Lower leg skin (tissue), 4 donors: ENCODE measurements around the gene MOBP. TPM values are rescaled to one million over a fixed set of nuclear protein-coding genes. Genes with fewer than 3 reads are reported as not detected.

Experiments used
- DNase-seq, 2 donors: peaks; one replicate each; pipeline ENCODE4 v3.0.0-alpha.2; 2019; ENCODE audit warnings: low spot score in 2 of 2
- H3K4me3 ChIP-seq: fragments of 200-600 bp; sonication (generic); 2 replicates; pipeline ENCODE4 v1.5.1; 2017; ENCODE audit warnings: mild to moderate bottlenecking, low read depth; ENCODE audit not compliant: poor library complexity, severe bottlenecking
- CTCF ChIP-seq, 3 donors: fragments of 450-650 bp; IDR thresholded peaks; one replicate each; pipeline ENCODE4 v1.5.1; 2016; ENCODE audit warnings: antibody characterized with exemption in 3 of 3, mild to moderate bottlenecking in 3 of 3, moderate library complexity in 2 of 3
- POLR2A ChIP-seq, 2 donors: fragments of 450-650 bp; IDR thresholded peaks; one replicate each; pipeline ENCODE4 v1.6.1; 2016 to 2017; ENCODE audit warnings: antibody characterized with exemption in 2 of 2, mild to moderate bottlenecking in 1 of 2, moderate library complexity in 1 of 2
- WGBS, 2 donors: methylation state at CpG; one replicate each; pipeline ENCODE4 v1.1.5; 2018; 5-methylcytosine and 5-hydroxymethylcytosine counted together
- intact Hi-C: fragments of 100-400 bp; cut with DNase I; formaldehyde crosslinking; loops from one replicate; pipeline ENCODE4 v1.15.0; 2023; ENCODE audit warnings: low total_unique reads
- total RNA-seq, 4 donors: library from RNA; depleted of rRNA; stranded (reverse); fragments of >200 nt; gene quantifications; one replicate each; pipeline ENCODE4 v1.1.0, GENCODE V29; 2016

MOBP gene
- total RNA-seq, 4 donors from 2014 or later = 0.11 to 0.16 (median 0.13) TPM; not detected in 1

GRCh38 chr3:39501968-39502837 lies 34.7 kb downstream of the MOBP start:
- TF ChIP-seq CTCF (IDR thresholded peaks at IDR 0.05) (no peak), POLR2A (IDR thresholded peaks at IDR 0.05) (no peak)
- intact Hi-C loops = loop anchor here (5.0 kb wide), 1 partner anchor 1045 kb away; no protein-coding TSS in a partner anchor
- no peak overlapping the region for H3K4me3 ChIP-seq
- no peak for DNase-seq
- 31 to 56% methylated on average over 38 to 53 of the region's 53 CpGs for WGBS, 2 donors

GRCh38 chr3:39502838-39503145 lies 35.3 kb downstream of the MOBP start:
- TF ChIP-seq CTCF (IDR thresholded peaks at IDR 0.05) = no peak
- TF ChIP-seq POLR2A (IDR thresholded peaks at IDR 0.05) = no peak
- intact Hi-C loops = loop anchor here (5.0 kb wide), 1 partner anchor 1045 kb away; no protein-coding TSS in a partner anchor
- no peak for DNase-seq
- WGBS, 2 donors = 67 to 80% methylated on average over 4 of the region's 4 CpGs
- H3K4me3 ChIP-seq = no peak overlapping the region

GRCh38 chr3:39505866-39506742 lies 38.6 kb downstream of the MOBP start:
- H3K4me3 ChIP-seq = no peak overlapping the region
- no peak for DNase-seq
- intact Hi-C loops = no loop called here
- WGBS, 2 donors = 58 to 66% methylated on average over 12 of the region's 12 CpGs
- TF ChIP-seq CTCF (IDR thresholded peaks at IDR 0.05) = no peak
- no peak for TF ChIP-seq POLR2A (IDR thresholded peaks at IDR 0.05)

GRCh38 chr3:39506863-39507262 lies 39.4 kb downstream of the MOBP start:
- WGBS, 2 donors = 29 to 46% methylated on average over 1 of the region's 1 CpG
- intact Hi-C loops = no loop called here
- no peak overlapping the region for H3K4me3 ChIP-seq
- TF ChIP-seq CTCF (IDR thresholded peaks at IDR 0.05) (no peak), POLR2A (IDR thresholded peaks at IDR 0.05) (no peak)
- DNase-seq = no peak

GRCh38 chr3:39513791-39514369 lies 46.4 kb downstream of the MOBP start:
- no peak for DNase-seq
- WGBS, 2 donors = 72 to 73% methylated on average over 3 of the region's 3 CpGs
- no peak for TF ChIP-seq POLR2A (IDR thresholded peaks at IDR 0.05)
- no peak for TF ChIP-seq CTCF (IDR thresholded peaks at IDR 0.05)
- intact Hi-C loops = no loop called here
- H3K4me3 ChIP-seq = no peak overlapping the region
